K562 (cell line): ENCODE results near the gene GRSF1. TPM values are rescaled to one million over a fixed set of nuclear protein-coding genes. Genes with fewer than 3 reads are reported as not detected.

Source experiments
- ETV5 ChIP-seq: sonication (generic); formaldehyde crosslinking; IDR thresholded peaks from 2 replicates; pipeline ENCODE4 v1.4.0; 2020; ENCODE audit warnings: low read depth, mild to moderate bottlenecking, missing genetic modification reagents
- EZH2 ChIP-seq: IDR thresholded peaks from 2 replicates; pipeline ENCODE4 v1.6.1; 2012; ENCODE audit warnings: low read depth, mild to moderate bottlenecking, inconsistent platforms, low read length, borderline replicate concordance
- JUN ChIP-seq, 2 experiments: sonication (generic) in 1 of 2; formaldehyde crosslinking in 1 of 2; IDR thresholded peaks; 2 replicates each; pipeline versions ENCODE4 v1.6.1 to v1.8.0; 2012 to 2022; ENCODE audit warnings: borderline replicate concordance in 2 of 2, mild to moderate bottlenecking in 2 of 2, improper control_type of control experiment in 1 of 2, low read depth in 1 of 2, low read length in 1 of 2, missing genetic modification reagents in 1 of 2
- LCOR ChIP-seq: sonication (generic); formaldehyde crosslinking; IDR thresholded peaks from 2 replicates; pipeline ENCODE4 v1.8.0; 2022; ENCODE audit warnings: mild to moderate bottlenecking, missing genetic modification reagents
- MYBL2 ChIP-seq, 2 experiments: fragments of 450-650 bp in 1 of 2; sonication (generic) in 1 of 2; formaldehyde crosslinking in 1 of 2; IDR thresholded peaks; 2 replicates each; pipeline versions ENCODE4 v1.6.1 to v1.8.1; 2017 to 2022; ENCODE audit warnings: borderline replicate concordance in 1 of 2, inconsistent platforms in 1 of 2, low read depth in 1 of 2, mild to moderate bottlenecking in 1 of 2, missing genetic modification reagents in 1 of 2, moderate library complexity in 1 of 2
- NEUROD1 ChIP-seq: fragments of 150-350 bp; IDR thresholded peaks from 2 replicates; pipeline ENCODE4 v1.6.1; 2014; ENCODE audit warnings: borderline replicate concordance, low read length, low read depth; ENCODE audit not compliant: partially characterized antibody
- NONO ChIP-seq, 2 experiments: fragments of 200-400 bp in 1 of 2; fragments of 450-650 bp in 1 of 2; formaldehyde crosslinking in 1 of 2; IDR thresholded peaks; 2 replicates each; pipeline ENCODE4 v1.6.1; 2017; ENCODE audit warnings: low read depth in 2 of 2, mild to moderate bottlenecking in 2 of 2, moderate library complexity in 2 of 2, low read length in 1 of 2
- PCBP1 ChIP-seq: fragments of 200-400 bp; formaldehyde crosslinking; IDR thresholded peaks from 2 replicates; pipeline ENCODE4 v1.6.1; 2018; ENCODE audit warnings: mild to moderate bottlenecking, low read depth, low read length; ENCODE audit not compliant: poor library complexity, severe bottlenecking
- PYGO2 ChIP-seq: fragments of 450-650 bp; IDR thresholded peaks from 2 replicates; pipeline ENCODE4 v1.6.1; 2016; ENCODE audit warnings: mild to moderate bottlenecking, missing genetic modification characterization, moderate library complexity, missing compliant biosample characterization
- STAT6 ChIP-seq: sonication (generic); formaldehyde crosslinking; IDR thresholded peaks from 2 replicates; pipeline ENCODE4 v1.8.1; 2023; ENCODE audit warnings: mild to moderate bottlenecking, missing genetic modification reagents
- ZBTB7A ChIP-seq: IDR thresholded peaks from 2 replicates; pipeline ENCODE4 v1.6.1; 2011; ENCODE audit warnings: low read depth, mild to moderate bottlenecking, low read length, moderate library complexity, borderline replicate concordance; ENCODE audit not compliant: control insufficient read depth
- ZNF12 ChIP-seq: sonication (generic); formaldehyde crosslinking; IDR thresholded peaks from 2 replicates; pipeline ENCODE4 v1.4.0; 2020; ENCODE audit warnings: mild to moderate bottlenecking, missing genetic modification reagents
- polyA plus RNA-seq, 8 experiments: library from polyadenylated mRNA; depleted of rRNA in 4 of 8; stranded (reverse) in 5 of 8; unstranded in 3 of 8; fragments of >200 nt; fragmentation: Nextera tagmentation in 2 of 8; fragmentation: Illumina TruSeq in 1 of 8; extraction: Ambion mirVana in 2 of 8; extraction: Trizol in 1 of 8; gene quantifications; 2 replicates each; pipeline versions ENCODE4 v1.2.1 to v1.2.3, GENCODE V29; 2011 to 2014; ENCODE audit warnings: inconsistent platforms in 1 of 8, missing spikeins in 1 of 8
- total RNA-seq, 7 experiments: library from RNA; depleted of rRNA in 6 of 7; stranded (reverse); fragments of >200 nt in 6 of 7; fragmentation: Illumina TruSeq in 2 of 7; extraction: Trizol in 2 of 7; gene quantifications; 2 replicates each; pipeline versions ENCODE4 v1.2.1 to v1.2.3, GENCODE V29; 2011 to 2021; ENCODE audit warnings: low replicate concordance in 1 of 7
- TF ChIP-seq, protein P1 (sequence below): fragments of 250-450 bp; sonication (Bioruptor Pico); IDR thresholded peaks from 2 replicates; pipeline ENCODE4 v1.9.0; 2021; ENCODE audit warnings: mild to moderate bottlenecking, inconsistent platforms
- TF ChIP-seq, protein P2 (sequence below): sonication (generic); formaldehyde crosslinking; IDR thresholded peaks from 2 replicates; pipeline ENCODE4 v1.8.0; 2022; ENCODE audit warnings: mild to moderate bottlenecking, low read depth, missing genetic modification reagents
- TF ChIP-seq, protein P3 (sequence below), 2 experiments: fragments of 200-800 bp in 1 of 2; sonication (Bioruptor generic) in 1 of 2; sonication (generic) in 1 of 2; formaldehyde crosslinking in 1 of 2; IDR thresholded peaks in 1 of 2; conservative IDR thresholded peaks in 1 of 2; 2 replicates each; pipeline versions ENCODE4 v1.5.0 to v1.6.1; 2016 to 2020; ENCODE audit warnings: missing compliant biosample characterization in 1 of 2, missing genetic modification characterization in 1 of 2, missing genetic modification reagents in 1 of 2
- TF ChIP-seq, protein P4 (sequence below): fragments of 450-650 bp; formaldehyde crosslinking; IDR thresholded peaks from 2 replicates; pipeline ENCODE4 v1.4.0; 2022; ENCODE audit warnings: missing genetic modification characterization

The GRSF1 gene
- total and polyA plus RNA-seq, 9 of the 15 experiments (the other 6 are each of a cell fraction or from before 2014, with no cell fraction given) = 33.0 to 105 (median 76.0) TPM

- TF ChIP-seq, protein P1, sequence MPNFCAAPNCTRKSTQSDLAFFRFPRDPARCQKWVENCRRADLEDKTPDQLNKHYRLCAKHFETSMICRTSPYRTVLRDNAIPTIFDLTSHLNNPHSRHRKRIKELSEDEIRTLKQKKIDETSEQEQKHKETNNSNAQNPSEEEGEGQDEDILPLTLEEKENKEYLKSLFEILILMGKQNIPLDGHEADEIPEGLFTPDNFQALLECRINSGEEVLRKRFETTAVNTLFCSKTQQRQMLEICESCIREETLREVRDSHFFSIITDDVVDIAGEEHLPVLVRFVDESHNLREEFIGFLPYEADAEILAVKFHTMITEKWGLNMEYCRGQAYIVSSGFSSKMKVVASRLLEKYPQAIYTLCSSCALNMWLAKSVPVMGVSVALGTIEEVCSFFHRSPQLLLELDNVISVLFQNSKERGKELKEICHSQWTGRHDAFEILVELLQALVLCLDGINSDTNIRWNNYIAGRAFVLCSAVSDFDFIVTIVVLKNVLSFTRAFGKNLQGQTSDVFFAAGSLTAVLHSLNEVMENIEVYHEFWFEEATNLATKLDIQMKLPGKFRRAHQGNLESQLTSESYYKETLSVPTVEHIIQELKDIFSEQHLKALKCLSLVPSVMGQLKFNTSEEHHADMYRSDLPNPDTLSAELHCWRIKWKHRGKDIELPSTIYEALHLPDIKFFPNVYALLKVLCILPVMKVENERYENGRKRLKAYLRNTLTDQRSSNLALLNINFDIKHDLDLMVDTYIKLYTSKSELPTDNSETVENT = peak; percentile 54; the same call in 1 of the 2 replicates
- TF ChIP-seq NEUROD1 = no peak
- TF ChIP-seq STAT6 (CRISPR knock-in tag) = no peak
- peak; percentile 47; the same call in 1 of the 2 replicates for TF ChIP-seq ZBTB7A
- 0 out of 2 replicates have a peak, but pooled peaks have one; percentile 8 for TF ChIP-seq JUN (IDR thresholded peaks at IDR 0.05; ENCODE audit: borderline replicate concordance, low read depth, low read length)
- TF ChIP-seq JUN (CRISPR knock-in tag; IDR thresholded peaks at IDR 0.05; ENCODE audit: borderline replicate concordance) = no peak
- peak; percentile 90; the same call in 1 of the 2 replicates for TF ChIP-seq LCOR
- TF ChIP-seq, protein P2, sequence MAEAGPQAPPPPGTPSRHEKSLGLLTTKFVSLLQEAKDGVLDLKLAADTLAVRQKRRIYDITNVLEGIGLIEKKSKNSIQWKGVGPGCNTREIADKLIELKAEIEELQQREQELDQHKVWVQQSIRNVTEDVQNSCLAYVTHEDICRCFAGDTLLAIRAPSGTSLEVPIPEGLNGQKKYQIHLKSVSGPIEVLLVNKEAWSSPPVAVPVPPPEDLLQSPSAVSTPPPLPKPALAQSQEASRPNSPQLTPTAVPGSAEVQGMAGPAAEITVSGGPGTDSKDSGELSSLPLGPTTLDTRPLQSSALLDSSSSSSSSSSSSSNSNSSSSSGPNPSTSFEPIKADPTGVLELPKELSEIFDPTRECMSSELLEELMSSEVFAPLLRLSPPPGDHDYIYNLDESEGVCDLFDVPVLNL (CRISPR knock-in tag) = no peak
- TF ChIP-seq MYBL2 (IDR thresholded peaks at IDR 0.05; ENCODE audit: low read depth) = no peak
- no peak for TF ChIP-seq MYBL2 (CRISPR knock-in tag; IDR thresholded peaks at IDR 0.05; ENCODE audit: borderline replicate concordance)
- TF ChIP-seq NONO (IDR thresholded peaks at IDR 0.05; ENCODE audit: low read depth in 2 of 2, low read length in 1 of 2) = peak; percentile 55 to 67; a peak in 2 of 4 replicates
- no peak for TF ChIP-seq PYGO2 (tag)
- TF ChIP-seq ETV5 (CRISPR knock-in tag) = peak; percentile 46; the same call in 1 of the 2 replicates
- TF ChIP-seq ZNF12 (CRISPR knock-in tag) = no peak
- TF ChIP-seq PCBP1 = no peak
- TF ChIP-seq EZH2 = no peak
- TF ChIP-seq, protein P3, sequence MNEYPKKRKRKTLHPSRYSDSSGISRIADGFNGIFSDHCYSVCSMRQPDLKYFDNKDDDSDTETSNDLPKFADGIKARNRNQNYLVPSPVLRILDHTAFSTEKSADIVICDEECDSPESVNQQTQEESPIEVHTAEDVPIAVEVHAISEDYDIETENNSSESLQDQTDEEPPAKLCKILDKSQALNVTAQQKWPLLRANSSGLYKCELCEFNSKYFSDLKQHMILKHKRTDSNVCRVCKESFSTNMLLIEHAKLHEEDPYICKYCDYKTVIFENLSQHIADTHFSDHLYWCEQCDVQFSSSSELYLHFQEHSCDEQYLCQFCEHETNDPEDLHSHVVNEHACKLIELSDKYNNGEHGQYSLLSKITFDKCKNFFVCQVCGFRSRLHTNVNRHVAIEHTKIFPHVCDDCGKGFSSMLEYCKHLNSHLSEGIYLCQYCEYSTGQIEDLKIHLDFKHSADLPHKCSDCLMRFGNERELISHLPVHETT (CRISPR knock-in tag; conservative IDR thresholded peaks at IDR 0.05 in 1 of 2, IDR thresholded peaks at IDR 0.05 in 1 of 2) = no peak
- TF ChIP-seq, protein P4, sequence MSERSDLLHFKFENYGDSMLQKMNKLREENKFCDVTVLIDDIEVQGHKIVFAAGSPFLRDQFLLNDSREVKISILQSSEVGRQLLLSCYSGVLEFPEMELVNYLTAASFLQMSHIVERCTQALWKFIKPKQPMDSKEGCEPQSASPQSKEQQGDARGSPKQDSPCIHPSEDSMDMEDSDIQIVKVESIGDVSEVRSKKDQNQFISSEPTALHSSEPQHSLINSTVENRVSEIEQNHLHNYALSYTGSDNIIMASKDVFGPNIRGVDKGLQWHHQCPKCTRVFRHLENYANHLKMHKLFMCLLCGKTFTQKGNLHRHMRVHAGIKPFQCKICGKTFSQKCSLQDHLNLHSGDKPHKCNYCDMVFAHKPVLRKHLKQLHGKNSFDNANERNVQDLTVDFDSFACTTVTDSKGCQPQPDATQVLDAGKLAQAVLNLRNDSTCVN = no peak
Measured at GRCh38 chr4:70839589-70840093, at the start of gene GRSF1 (continued).
